ENCODE results near the gene AUTS2.

AUTS2 gene

GRCh38 chr7:69827558-69827957 lies 229.3 kb downstream of the AUTS2 start:
- H3K4me3 ChIP-seq (ENCODE audit: low read depth, low read length): no peak overlapping the region
- TF ChIP-seq CTCF (IDR thresholded peaks at IDR 0.05; ENCODE audit: borderline replicate concordance, insufficient read depth, low read depth, low read length): no peak

- no peak overlapping the region for H3K4me3 ChIP-seq (ENCODE audit: low read depth, low read length)
- TF ChIP-seq CTCF (IDR thresholded peaks at IDR 0.05; ENCODE audit: borderline replicate concordance, insufficient read depth, low read depth, low read length): no peak
Measured at GRCh38 chr7:69832356-69832755, 234.1 kb downstream of the AUTS2 start.

- TF ChIP-seq CTCF (IDR thresholded peaks at IDR 0.05; ENCODE audit: borderline replicate concordance, insufficient read depth, low read depth, low read length): no peak
- H3K4me3 ChIP-seq (ENCODE audit: low read depth, low read length): no peak overlapping the region
Measured at GRCh38 chr7:69833964-69834363, 235.7 kb downstream of the AUTS2 start.

- TF ChIP-seq CTCF (IDR thresholded peaks at IDR 0.05; ENCODE audit: borderline replicate concordance, insufficient read depth, low read depth, low read length): no peak
- H3K4me3 ChIP-seq (ENCODE audit: low read depth, low read length): no peak overlapping the region
Measured at GRCh38 chr7:69836702-69837101, 238.4 kb downstream of the AUTS2 start.

- no peak for TF ChIP-seq CTCF (IDR thresholded peaks at IDR 0.05; ENCODE audit: borderline replicate concordance, insufficient read depth, low read depth, low read length)
- H3K4me3 ChIP-seq (ENCODE audit: low read depth, low read length): no peak overlapping the region
Measured at GRCh38 chr7:69837387-69838068, 239.3 kb downstream of the AUTS2 start.

GRCh38 chr7:69839782-69840181 lies 241.5 kb downstream of the AUTS2 start:
- no peak for TF ChIP-seq CTCF (IDR thresholded peaks at IDR 0.05; ENCODE audit: borderline replicate concordance, insufficient read depth, low read depth, low read length)

GRCh38 chr7:69840248-69840647 lies 242.0 kb downstream of the AUTS2 start:
- no peak for TF ChIP-seq CTCF (IDR thresholded peaks at IDR 0.05; ENCODE audit: borderline replicate concordance, insufficient read depth, low read depth, low read length)
- H3K4me3 ChIP-seq (ENCODE audit: low read depth, low read length): no peak overlapping the region

More at GRCh38 chr7:69839782-69840181, 241.5 kb downstream of the AUTS2 start:
- H3K4me3 ChIP-seq (ENCODE audit: low read depth, low read length): no peak overlapping the region

All from GM12875 (cell line).